K562 (cell line): ENCODE data around the gene SLC37A3. TPM values are rescaled to one million over a fixed set of nuclear protein-coding genes. Genes with fewer than 3 reads are reported as not detected.

ENCODE experiments used
- CHD1 ChIP-seq: fragments of 200-600 bp; sonication (generic); IDR thresholded peaks from one replicate; pipeline ENCODE4 v1.6.1; 2012; ENCODE audit warnings: mild to moderate bottlenecking, moderate library complexity, low read length, inconsistent platforms
- FOXK2 ChIP-seq, 2 experiments: fragments of 450-650 bp; IDR thresholded peaks in 1 of 2; conservative IDR thresholded peaks in 1 of 2; 2 replicates each; pipeline ENCODE4 v1.6.1; 2016; ENCODE audit warnings: low read depth in 2 of 2, mild to moderate bottlenecking in 1 of 2
- GABPB2 ChIP-seq: fragments of 250-450 bp; sonication (Bioruptor Pico); conservative IDR thresholded peaks from 2 replicates; pipeline ENCODE4 v1.5.1; 2021; ENCODE audit warnings: mild to moderate bottlenecking
- MYC ChIP-seq, 2 experiments: fragments of 250-450 bp in 1 of 2; sonication (Bioruptor Pico) in 1 of 2; IDR thresholded peaks; 2 replicates each; pipeline versions ENCODE4 v1.5.1 to v1.6.1; 2012 to 2021; ENCODE audit warnings: low read depth in 2 of 2, borderline replicate concordance in 1 of 2, improper control_type of control experiment in 1 of 2, low read length in 1 of 2, mild to moderate bottlenecking in 1 of 2, moderate library complexity in 1 of 2
- NFATC3 ChIP-seq: fragments of 450-650 bp; IDR thresholded peaks from 2 replicates; pipeline ENCODE4 v1.6.1; 2017; ENCODE audit warnings: mild to moderate bottlenecking
- RBM39 ChIP-seq: fragments of 200-400 bp; formaldehyde crosslinking; optimal IDR thresholded peaks from 2 replicates; pipeline ENCODE3; 2018; ENCODE audit warnings: low read depth, low read length
- REST ChIP-seq, 2 experiments: fragments of 450-650 bp; formaldehyde crosslinking in 1 of 2; IDR thresholded peaks; 2 replicates each; pipeline versions ENCODE4 v1.4.0 to v1.6.1; 2014 to 2020; ENCODE audit warnings: mild to moderate bottlenecking in 2 of 2, borderline replicate concordance in 1 of 2, low read depth in 1 of 2
- SMAD1 ChIP-seq: fragments of 150-350 bp; IDR thresholded peaks from 2 replicates; pipeline ENCODE4 v1.6.1; 2014; ENCODE audit warnings: low read length, low read depth; ENCODE audit not compliant: partially characterized antibody
- ZNF121 ChIP-seq: sonication (generic); formaldehyde crosslinking; conservative IDR thresholded peaks from 2 replicates; pipeline ENCODE4 v1.8.0; 2022; ENCODE audit warnings: missing genetic modification reagents
- polyA plus RNA-seq, 8 experiments: library from polyadenylated mRNA; depleted of rRNA in 4 of 8; stranded (reverse) in 5 of 8; unstranded in 3 of 8; fragments of >200 nt; fragmentation: Nextera tagmentation in 2 of 8; fragmentation: Illumina TruSeq in 1 of 8; extraction: Ambion mirVana in 2 of 8; extraction: Trizol in 1 of 8; gene quantifications; 2 replicates each; pipeline versions ENCODE4 v1.2.1 to v1.2.3, GENCODE V29; 2011 to 2014; ENCODE audit warnings: inconsistent platforms in 1 of 8, missing spikeins in 1 of 8
- total RNA-seq, 7 experiments: library from RNA; depleted of rRNA in 6 of 7; stranded (reverse); fragments of >200 nt in 6 of 7; fragmentation: Illumina TruSeq in 2 of 7; extraction: Trizol in 2 of 7; gene quantifications; 2 replicates each; pipeline versions ENCODE4 v1.2.1 to v1.2.3, GENCODE V29; 2011 to 2021; ENCODE audit warnings: low replicate concordance in 1 of 7
- TF ChIP-seq, protein P1 (sequence below), 3 experiments: IDR thresholded peaks in 2 of 3; conservative IDR thresholded peaks in 1 of 3; 2 replicates each; pipeline ENCODE4 v1.5.1; 2011 to 2012; ENCODE audit warnings: low read length in 3 of 3, mild to moderate bottlenecking in 3 of 3, control low read depth in 2 of 3, improper control_type of control experiment in 1 of 3, inconsistent platforms in 1 of 3, low read depth in 1 of 3, mixed read lengths in 1 of 3, moderate library complexity in 1 of 3; ENCODE audit not compliant: insufficient read depth in 2 of 3
- TF ChIP-seq, protein P2 (sequence below): sonication (generic); formaldehyde crosslinking; IDR thresholded peaks from 2 replicates; pipeline ENCODE4 v1.8.1; 2023; ENCODE audit warnings: mild to moderate bottlenecking, missing genetic modification reagents

Gene SLC37A3
- total and polyA plus RNA-seq, 9 of the 15 experiments (the other 6 are each of a cell fraction or from before 2014, with no cell fraction given): 11.7 to 59.1 (median 26.8) TPM

DNA sequence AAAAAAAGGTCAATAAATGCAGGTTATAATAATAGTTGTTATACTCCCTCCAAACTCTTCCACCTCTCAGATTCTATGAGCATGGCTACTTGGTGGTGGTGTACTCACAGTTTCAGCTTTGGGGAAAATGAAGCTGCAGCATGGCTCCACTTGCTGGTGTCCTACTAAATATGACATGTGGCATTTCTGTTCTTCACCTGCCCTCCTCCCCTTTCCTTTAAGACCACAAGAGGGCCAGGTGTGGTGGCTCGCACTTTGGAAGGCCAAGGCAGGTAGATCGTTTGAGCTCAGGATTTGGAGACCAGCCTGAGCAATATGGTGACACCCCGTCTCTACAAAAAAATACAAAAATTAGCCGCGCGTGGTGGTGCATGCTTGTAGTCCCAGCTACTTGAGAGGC, 101.1 kb downstream of the SLC37A3 start (continued):
- peak; percentile 45; the same call in 1 of the 2 replicates for TF ChIP-seq REST (IDR thresholded peaks at IDR 0.05; ENCODE audit: borderline replicate concordance)
- TF ChIP-seq REST (CRISPR knock-in tag; IDR thresholded peaks at IDR 0.05; ENCODE audit: low read depth): no peak
- TF ChIP-seq GABPB2 (CRISPR knock-in tag): no peak
- no peak for TF ChIP-seq RBM39
- no peak for TF ChIP-seq SMAD1
- no peak for TF ChIP-seq FOXK2 (conservative IDR thresholded peaks at IDR 0.05 in 1 of 2, IDR thresholded peaks at IDR 0.05 in 1 of 2; ENCODE audit: low read depth in 2 of 2)
- 0 out of 2 replicates have a peak, but pooled peaks have one; percentile 12 for TF ChIP-seq MYC (IDR thresholded peaks at IDR 0.05; ENCODE audit: low read depth, low read length)
- TF ChIP-seq MYC (CRISPR knock-in tag; IDR thresholded peaks at IDR 0.05; ENCODE audit: borderline replicate concordance, low read depth): no peak
- TF ChIP-seq CHD1: no peak
- no peak for TF ChIP-seq NFATC3
- TF ChIP-seq, protein P1, sequence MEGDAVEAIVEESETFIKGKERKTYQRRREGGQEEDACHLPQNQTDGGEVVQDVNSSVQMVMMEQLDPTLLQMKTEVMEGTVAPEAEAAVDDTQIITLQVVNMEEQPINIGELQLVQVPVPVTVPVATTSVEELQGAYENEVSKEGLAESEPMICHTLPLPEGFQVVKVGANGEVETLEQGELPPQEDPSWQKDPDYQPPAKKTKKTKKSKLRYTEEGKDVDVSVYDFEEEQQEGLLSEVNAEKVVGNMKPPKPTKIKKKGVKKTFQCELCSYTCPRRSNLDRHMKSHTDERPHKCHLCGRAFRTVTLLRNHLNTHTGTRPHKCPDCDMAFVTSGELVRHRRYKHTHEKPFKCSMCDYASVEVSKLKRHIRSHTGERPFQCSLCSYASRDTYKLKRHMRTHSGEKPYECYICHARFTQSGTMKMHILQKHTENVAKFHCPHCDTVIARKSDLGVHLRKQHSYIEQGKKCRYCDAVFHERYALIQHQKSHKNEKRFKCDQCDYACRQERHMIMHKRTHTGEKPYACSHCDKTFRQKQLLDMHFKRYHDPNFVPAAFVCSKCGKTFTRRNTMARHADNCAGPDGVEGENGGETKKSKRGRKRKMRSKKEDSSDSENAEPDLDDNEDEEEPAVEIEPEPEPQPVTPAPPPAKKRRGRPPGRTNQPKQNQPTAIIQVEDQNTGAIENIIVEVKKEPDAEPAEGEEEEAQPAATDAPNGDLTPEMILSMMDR (IDR thresholded peaks at IDR 0.05 in 2 of 3, conservative IDR thresholded peaks at IDR 0.05 in 1 of 3; ENCODE audit: insufficient read depth in 2 of 3, low read depth in 1 of 3, low read length in 3 of 3): peak; percentile 9 to 53 (median 27); a peak in 4 of 6 replicates
- TF ChIP-seq, protein P2, sequence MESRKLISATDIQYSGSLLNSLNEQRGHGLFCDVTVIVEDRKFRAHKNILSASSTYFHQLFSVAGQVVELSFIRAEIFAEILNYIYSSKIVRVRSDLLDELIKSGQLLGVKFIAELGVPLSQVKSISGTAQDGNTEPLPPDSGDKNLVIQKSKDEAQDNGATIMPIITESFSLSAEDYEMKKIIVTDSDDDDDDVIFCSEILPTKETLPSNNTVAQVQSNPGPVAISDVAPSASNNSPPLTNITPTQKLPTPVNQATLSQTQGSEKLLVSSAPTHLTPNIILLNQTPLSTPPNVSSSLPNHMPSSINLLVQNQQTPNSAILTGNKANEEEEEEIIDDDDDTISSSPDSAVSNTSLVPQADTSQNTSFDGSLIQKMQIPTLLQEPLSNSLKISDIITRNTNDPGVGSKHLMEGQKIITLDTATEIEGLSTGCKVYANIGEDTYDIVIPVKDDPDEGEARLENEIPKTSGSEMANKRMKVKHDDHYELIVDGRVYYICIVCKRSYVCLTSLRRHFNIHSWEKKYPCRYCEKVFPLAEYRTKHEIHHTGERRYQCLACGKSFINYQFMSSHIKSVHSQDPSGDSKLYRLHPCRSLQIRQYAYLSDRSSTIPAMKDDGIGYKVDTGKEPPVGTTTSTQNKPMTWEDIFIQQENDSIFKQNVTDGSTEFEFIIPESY: 0 out of 2 replicates have a peak, but pooled peaks have one; percentile 25
- peak; percentile 14; the same call in 1 of the 2 replicates for TF ChIP-seq ZNF121 (CRISPR knock-in tag)
